Ishikawa (cell line): ENCODE measurements around the gene TCHP.

Source experiments
- CEBPB ChIP-seq: IDR thresholded peaks from 2 replicates; pipeline ENCODE4 v1.6.1; 2012
- CREB1 ChIP-seq: IDR thresholded peaks from 2 replicates; pipeline ENCODE4 v1.6.1; 2012; ENCODE audit warnings: low read depth
- EGR1 ChIP-seq: IDR thresholded peaks from 2 replicates; pipeline ENCODE4 v1.6.1; 2012
- FOXM1 ChIP-seq: IDR thresholded peaks from 2 replicates; pipeline ENCODE4 v1.6.1; 2012; ENCODE audit warnings: low read depth, borderline replicate concordance
- RAD21 ChIP-seq: IDR thresholded peaks from 2 replicates; pipeline ENCODE4 v1.6.1; 2012; ENCODE audit warnings: low read depth
- TEAD4 ChIP-seq: IDR thresholded peaks from 2 replicates; pipeline ENCODE4 v1.6.1; 2012
- YY1 ChIP-seq: IDR thresholded peaks from 2 replicates; pipeline ENCODE4 v1.6.1; 2012; ENCODE audit warnings: low read depth
- ZBTB7A ChIP-seq: IDR thresholded peaks from 2 replicates; pipeline ENCODE4 v1.6.1; 2012; ENCODE audit warnings: low read depth
- TF ChIP-seq, protein P1 (sequence below): IDR thresholded peaks from 2 replicates; pipeline ENCODE4 v1.6.1; 2012; ENCODE audit warnings: low read depth, mild to moderate bottlenecking
- TF ChIP-seq, protein P2 (sequence below): IDR thresholded peaks from 2 replicates; pipeline ENCODE4 v1.6.1; 2012
- TF ChIP-seq, protein P3 (sequence below): IDR thresholded peaks from 2 replicates; pipeline ENCODE4 v1.6.1; 2012

DNA sequence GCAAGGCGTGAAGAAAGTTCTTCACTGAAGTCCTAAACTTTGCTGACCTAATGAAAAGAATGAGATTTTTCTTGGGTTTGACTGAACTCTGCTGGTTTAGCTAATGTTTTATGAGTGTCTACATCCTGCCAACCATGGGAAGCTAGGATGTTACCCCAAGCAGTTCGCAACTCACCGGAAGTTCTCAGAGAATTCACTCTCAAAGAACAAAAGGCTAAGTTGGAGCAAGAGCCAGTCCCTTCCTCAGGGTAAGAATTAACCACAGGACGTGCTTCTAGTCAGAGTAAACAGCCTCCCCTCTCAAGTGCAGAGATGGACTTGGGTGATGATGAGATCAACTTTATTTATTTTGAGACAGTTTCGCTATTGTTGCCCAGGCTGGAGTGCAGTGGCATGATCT is 37.3 kb downstream of the TCHP start:
- TF ChIP-seq, protein P1, sequence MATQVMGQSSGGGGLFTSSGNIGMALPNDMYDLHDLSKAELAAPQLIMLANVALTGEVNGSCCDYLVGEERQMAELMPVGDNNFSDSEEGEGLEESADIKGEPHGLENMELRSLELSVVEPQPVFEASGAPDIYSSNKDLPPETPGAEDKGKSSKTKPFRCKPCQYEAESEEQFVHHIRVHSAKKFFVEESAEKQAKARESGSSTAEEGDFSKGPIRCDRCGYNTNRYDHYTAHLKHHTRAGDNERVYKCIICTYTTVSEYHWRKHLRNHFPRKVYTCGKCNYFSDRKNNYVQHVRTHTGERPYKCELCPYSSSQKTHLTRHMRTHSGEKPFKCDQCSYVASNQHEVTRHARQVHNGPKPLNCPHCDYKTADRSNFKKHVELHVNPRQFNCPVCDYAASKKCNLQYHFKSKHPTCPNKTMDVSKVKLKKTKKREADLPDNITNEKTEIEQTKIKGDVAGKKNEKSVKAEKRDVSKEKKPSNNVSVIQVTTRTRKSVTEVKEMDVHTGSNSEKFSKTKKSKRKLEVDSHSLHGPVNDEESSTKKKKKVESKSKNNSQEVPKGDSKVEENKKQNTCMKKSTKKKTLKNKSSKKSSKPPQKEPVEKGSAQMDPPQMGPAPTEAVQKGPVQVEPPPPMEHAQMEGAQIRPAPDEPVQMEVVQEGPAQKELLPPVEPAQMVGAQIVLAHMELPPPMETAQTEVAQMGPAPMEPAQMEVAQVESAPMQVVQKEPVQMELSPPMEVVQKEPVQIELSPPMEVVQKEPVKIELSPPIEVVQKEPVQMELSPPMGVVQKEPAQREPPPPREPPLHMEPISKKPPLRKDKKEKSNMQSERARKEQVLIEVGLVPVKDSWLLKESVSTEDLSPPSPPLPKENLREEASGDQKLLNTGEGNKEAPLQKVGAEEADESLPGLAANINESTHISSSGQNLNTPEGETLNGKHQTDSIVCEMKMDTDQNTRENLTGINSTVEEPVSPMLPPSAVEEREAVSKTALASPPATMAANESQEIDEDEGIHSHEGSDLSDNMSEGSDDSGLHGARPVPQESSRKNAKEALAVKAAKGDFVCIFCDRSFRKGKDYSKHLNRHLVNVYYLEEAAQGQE: no peak
- TF ChIP-seq FOXM1 (no peak), ZBTB7A (no peak), TEAD4 (no peak), EGR1 (no peak), CEBPB (no peak), RAD21 (no peak), CREB1 (no peak), YY1 (no peak)
- TF ChIP-seq, protein P2, sequence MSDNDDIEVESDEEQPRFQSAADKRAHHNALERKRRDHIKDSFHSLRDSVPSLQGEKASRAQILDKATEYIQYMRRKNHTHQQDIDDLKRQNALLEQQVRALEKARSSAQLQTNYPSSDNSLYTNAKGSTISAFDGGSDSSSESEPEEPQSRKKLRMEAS: no peak
- TF ChIP-seq, protein P3, sequence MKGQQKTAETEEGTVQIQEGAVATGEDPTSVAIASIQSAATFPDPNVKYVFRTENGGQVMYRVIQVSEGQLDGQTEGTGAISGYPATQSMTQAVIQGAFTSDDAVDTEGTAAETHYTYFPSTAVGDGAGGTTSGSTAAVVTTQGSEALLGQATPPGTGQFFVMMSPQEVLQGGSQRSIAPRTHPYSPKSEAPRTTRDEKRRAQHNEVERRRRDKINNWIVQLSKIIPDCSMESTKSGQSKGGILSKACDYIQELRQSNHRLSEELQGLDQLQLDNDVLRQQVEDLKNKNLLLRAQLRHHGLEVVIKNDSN: no peak
